Chondrocyte (in vitro differentiated cells): Measurements from ENCODE around the gene STRIP1. TPM values are rescaled to one million over a fixed set of nuclear protein-coding genes. Genes with fewer than 3 reads are reported as not detected.

Experiments used
- DNase-seq: peaks from one replicate; pipeline ENCODE4 v3.0.0; 2021; ENCODE audit warnings: mixed read lengths, low spot score
- H3K27ac Mint-ChIP-seq: one replicate; pipeline ENCODE4 v1.8.0; 2021; ENCODE audit warnings: mild to moderate bottlenecking, moderate library complexity, mixed read lengths; ENCODE audit not compliant: unreplicated experiment
- H3K27me3 Mint-ChIP-seq: 2 replicates; pipeline ENCODE4 v1.8.0; 2021; ENCODE audit warnings: low read depth, mixed read lengths
- H3K36me3 Mint-ChIP-seq: 2 replicates; pipeline ENCODE4 v1.8.0; 2021; ENCODE audit warnings: low read depth, mixed read lengths
- H3K4me1 Mint-ChIP-seq: 2 replicates; pipeline ENCODE4 v1.8.0; 2021; ENCODE audit warnings: low read depth, mild to moderate bottlenecking, mixed read lengths
- H3K4me3 Mint-ChIP-seq: one replicate; pipeline ENCODE4 v1.8.0; 2021; ENCODE audit warnings: mild to moderate bottlenecking, moderate library complexity, mixed read lengths; ENCODE audit not compliant: unreplicated experiment
- H3K9me3 Mint-ChIP-seq: 2 replicates; pipeline ENCODE4 v1.8.0; 2021; ENCODE audit warnings: low read depth, mixed read lengths
- CTCF ChIP-seq: fragments of 200-600 bp; sonication (generic); IDR thresholded peaks from 2 replicates; pipeline ENCODE4 v1.5.0; 2021; ENCODE audit warnings: antibody characterized with exemption, mild to moderate bottlenecking, moderate library complexity
- total RNA-seq: library from RNA; stranded (reverse); gene quantifications from 3 replicates; pipeline ENCODE4 v1.2.1, GENCODE V29; 2021

Gene STRIP1
- total RNA-seq, 1 donor from 2014 or later: 40.2 TPM

- TF ChIP-seq CTCF: no peak
- no peak for DNase-seq
- Mint-ChIP-seq H3K27me3 (no peaks in the 10 kb centered on the region), H3K36me3 (peaks cover 35% of the 10 kb centered on the region), H3K9me3 (no peaks in the 10 kb centered on the region), H3K4me1 (peaks cover 34% of the 10 kb centered on the region), H3K4me3 (no peak overlapping the region), H3K27ac (peak overlapping the region; percentile 59)
Observed at GRCh38 chr1:110056776-110057175, 22.4 kb downstream of the STRIP1 start.

GRCh38 chr1:110057963-110058518 is 23.6 kb downstream of the STRIP1 start:
- peaks cover 35% of the 10 kb centered on the region for H3K36me3 Mint-ChIP-seq
- no peak overlapping the region for H3K27ac Mint-ChIP-seq
- H3K9me3 Mint-ChIP-seq: no peaks in the 10 kb centered on the region

GRCh38 chr1:110058591-110058990 is 24.2 kb downstream of the STRIP1 start:
- no peak for TF ChIP-seq CTCF
- no peak overlapping the region for H3K4me3 Mint-ChIP-seq
- no peak for DNase-seq
- no peaks in the 10 kb centered on the region for H3K27me3 Mint-ChIP-seq
- peaks cover 34% of the 10 kb centered on the region for H3K4me1 Mint-ChIP-seq
- no peaks in the 10 kb centered on the region for H3K9me3 Mint-ChIP-seq
- peaks cover 33% of the 10 kb centered on the region for H3K36me3 Mint-ChIP-seq
- no peak overlapping the region for H3K27ac Mint-ChIP-seq

More at GRCh38 chr1:110057963-110058518, 23.6 kb downstream of the STRIP1 start:
- peaks cover 34% of the 10 kb centered on the region for H3K4me1 Mint-ChIP-seq
- TF ChIP-seq CTCF: no peak
- DNase-seq: peak; percentile 42
- no peak overlapping the region for H3K4me3 Mint-ChIP-seq
- no peaks in the 10 kb centered on the region for H3K27me3 Mint-ChIP-seq

GRCh38 chr1:110059133-110059863 is 24.9 kb downstream of the STRIP1 start:
- no peak for TF ChIP-seq CTCF
- Mint-ChIP-seq H3K4me3 (no peak overlapping the region), H3K27me3 (no peaks in the 10 kb centered on the region), H3K4me1 (peaks cover 28% of the 10 kb centered on the region), H3K27ac (no peak overlapping the region), H3K9me3 (no peaks in the 10 kb centered on the region), H3K36me3 (peaks cover 29% of the 10 kb centered on the region)
- no peak for DNase-seq

- H3K36me3 Mint-ChIP-seq: peaks cover 28% of the 10 kb centered on the region
- H3K4me1 Mint-ChIP-seq: peaks cover 20% of the 10 kb centered on the region
Observed at GRCh38 chr1:110060034-110060661, 25.7 kb downstream of the STRIP1 start.

More at GRCh38 chr1:110060034-110060661, 25.7 kb downstream of the STRIP1 start:
- peak; percentile 80 for TF ChIP-seq CTCF
- no peak for DNase-seq
- Mint-ChIP-seq H3K27me3 (no peaks in the 10 kb centered on the region), H3K4me3 (no peak overlapping the region), H3K27ac (no peak overlapping the region), H3K9me3 (no peaks in the 10 kb centered on the region)
